ENCODE measurements around the gene SULT1B1. TPM values are rescaled to one million over a fixed set of nuclear protein-coding genes. Genes with fewer than 3 reads are reported as not detected.

Gene SULT1B1
- total and polyA plus RNA-seq, 2 donors (not counting 1 experiment from before 2014, with no cell fraction given): 0.03 TPM; not detected in 1

DNA sequence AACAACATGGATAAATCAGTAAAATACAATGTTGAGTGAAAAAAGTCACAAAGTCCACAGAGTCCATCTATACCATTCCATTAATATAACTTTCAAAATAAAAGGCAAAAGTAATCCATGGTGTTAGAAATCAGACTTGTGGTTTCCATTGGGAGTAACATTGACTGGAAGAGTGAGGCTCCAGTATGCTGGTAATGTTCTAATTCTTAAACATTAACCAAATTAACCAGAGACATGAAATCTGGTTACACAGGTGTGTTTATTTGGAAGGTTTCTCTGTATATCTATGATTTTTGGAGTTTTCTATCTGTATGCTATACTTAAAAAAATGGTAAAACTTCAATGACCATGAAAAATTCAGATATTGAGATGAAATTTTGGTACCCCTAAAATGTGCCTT, 42.6 kb downstream of the SULT1B1 start:
- no peaks in the 10 kb centered on the region for H3K27me3 ChIP-seq (ENCODE audit: control insufficient read depth, insufficient read depth, low read length)
- no peaks in the 10 kb centered on the region for H3K36me3 ChIP-seq (ENCODE audit: control insufficient read depth, insufficient read depth, low read length)
- no peak overlapping the region for H3K9ac ChIP-seq (ENCODE audit: insufficient read depth, low read length)
- no peak overlapping the region for H2AFZ ChIP-seq (ENCODE audit: low read length)
- DNase-seq (ENCODE audit: low read depth in 2 of 2): no peak
- no peaks in the 10 kb centered on the region for H3K79me2 ChIP-seq (ENCODE audit: control insufficient read depth, insufficient read depth, low read length)
- H3K27ac ChIP-seq (ENCODE audit: insufficient read depth, low read length): no peak overlapping the region
- H3K9me3 ChIP-seq (ENCODE audit: control insufficient read depth, insufficient read depth, low read depth, low read length): no peaks in the 10 kb centered on the region
- H4K20me1 ChIP-seq (ENCODE audit: control insufficient read depth, extremely low read depth, insufficient read depth, low read length): no peaks in the 10 kb centered on the region
- TF ChIP-seq CTCF (conservative IDR thresholded peaks at IDR 0.05 in 1 of 2, IDR thresholded peaks at IDR 0.05 in 1 of 2; ENCODE audit: low read depth in 1 of 2, low read length in 2 of 2) (no peak), EZH2 (IDR thresholded peaks at IDR 0.05; ENCODE audit: low read length, missing control alignments) (no peak)
- no peak overlapping the region for H3K4me3 ChIP-seq (replicated peaks in 1 of 4; ENCODE audit: control extremely low read depth in 1 of 4, insufficient read depth in 1 of 4, low read depth in 3 of 4, low read length in 4 of 4)
- H3K4me2 ChIP-seq (ENCODE audit: extremely low read depth, insufficient read depth, low read length): no peak overlapping the region
- H3K4me1 ChIP-seq (ENCODE audit: control insufficient read depth, extremely low read depth, insufficient read depth, low read length): no peaks in the 10 kb centered on the region

- DNase-seq (ENCODE audit: low read depth in 2 of 2): no peak
- Histone ChIP-seq H3K36me3 (ENCODE audit: control insufficient read depth, insufficient read depth, low read length) (no peaks in the 10 kb centered on the region), H3K4me1 (ENCODE audit: control insufficient read depth, extremely low read depth, insufficient read depth, low read length) (no peaks in the 10 kb centered on the region), H3K4me2 (ENCODE audit: extremely low read depth, insufficient read depth, low read length) (no peak overlapping the region), H3K27ac (ENCODE audit: insufficient read depth, low read length) (no peak overlapping the region), H3K9me3 (ENCODE audit: control insufficient read depth, insufficient read depth, low read depth, low read length) (no peaks in the 10 kb centered on the region), H3K4me3 (replicated peaks in 1 of 4; ENCODE audit: control extremely low read depth in 1 of 4, insufficient read depth in 1 of 4, low read depth in 3 of 4, low read length in 4 of 4) (no peak overlapping the region), H3K27me3 (ENCODE audit: control insufficient read depth, insufficient read depth, low read length) (no peaks in the 10 kb centered on the region), H4K20me1 (ENCODE audit: control insufficient read depth, extremely low read depth, insufficient read depth, low read length) (no peaks in the 10 kb centered on the region), H2AFZ (ENCODE audit: low read length) (no peak overlapping the region), H3K79me2 (ENCODE audit: control insufficient read depth, insufficient read depth, low read length) (no peaks in the 10 kb centered on the region), H3K9ac (ENCODE audit: insufficient read depth, low read length) (no peak overlapping the region)
- TF ChIP-seq EZH2 (IDR thresholded peaks at IDR 0.05; ENCODE audit: low read length, missing control alignments): no peak
- TF ChIP-seq CTCF (conservative IDR thresholded peaks at IDR 0.05 in 1 of 2, IDR thresholded peaks at IDR 0.05 in 1 of 2; ENCODE audit: low read depth in 1 of 2, low read length in 2 of 2): no peak
These were observed 43.8 kb downstream of the SULT1B1 start for GRCh38 chr4:69716654-69717053.

DNA sequence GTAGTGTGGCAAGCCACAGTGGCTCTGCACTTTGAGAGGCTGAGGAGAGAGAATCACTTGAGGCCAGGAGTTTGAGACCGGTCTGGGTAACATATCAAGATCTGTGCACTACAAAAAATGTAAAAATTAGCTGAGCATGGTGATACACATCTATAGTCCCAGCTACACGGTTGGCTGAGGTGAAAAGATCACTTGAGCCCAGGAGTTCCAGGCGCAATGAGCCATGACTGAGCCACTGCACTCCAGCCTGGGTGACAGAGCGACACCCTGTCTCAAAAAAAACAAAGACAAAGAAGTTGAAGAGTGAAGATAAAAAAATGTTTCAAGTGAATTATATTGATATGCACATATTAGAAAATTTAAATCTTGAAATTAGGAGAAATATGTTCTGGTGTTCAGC, 46.3 kb downstream of the SULT1B1 start:
- Histone ChIP-seq H3K4me2 (ENCODE audit: extremely low read depth, insufficient read depth, low read length) (no peak overlapping the region), H3K79me2 (ENCODE audit: control insufficient read depth, insufficient read depth, low read length) (no peaks in the 10 kb centered on the region), H2AFZ (ENCODE audit: low read length) (no peak overlapping the region), H4K20me1 (ENCODE audit: control insufficient read depth, extremely low read depth, insufficient read depth, low read length) (no peaks in the 10 kb centered on the region), H3K9ac (ENCODE audit: insufficient read depth, low read length) (no peak overlapping the region), H3K27me3 (ENCODE audit: control insufficient read depth, insufficient read depth, low read length) (no peaks in the 10 kb centered on the region), H3K27ac (ENCODE audit: insufficient read depth, low read length) (no peak overlapping the region), H3K4me3 (replicated peaks in 1 of 4; ENCODE audit: control extremely low read depth in 1 of 4, insufficient read depth in 1 of 4, low read depth in 3 of 4, low read length in 4 of 4) (no peak overlapping the region), H3K9me3 (ENCODE audit: control insufficient read depth, insufficient read depth, low read depth, low read length) (no peaks in the 10 kb centered on the region), H3K4me1 (ENCODE audit: control insufficient read depth, extremely low read depth, insufficient read depth, low read length) (no peaks in the 10 kb centered on the region), H3K36me3 (ENCODE audit: control insufficient read depth, insufficient read depth, low read length) (no peaks in the 10 kb centered on the region)
- TF ChIP-seq EZH2 (IDR thresholded peaks at IDR 0.05; ENCODE audit: low read length, missing control alignments) (no peak), CTCF (conservative IDR thresholded peaks at IDR 0.05 in 1 of 2, IDR thresholded peaks at IDR 0.05 in 1 of 2; ENCODE audit: low read depth in 1 of 2, low read length in 2 of 2) (no peak)
- DNase-seq (ENCODE audit: low read depth in 2 of 2): no peak
